ENCODE results near the gene DISC1.

GRCh38 chr1:231656741-231657140, 30.2 kb downstream of the DISC1 start:
- TF ChIP-seq POLR2A (IDR thresholded peaks at IDR 0.05; ENCODE audit: extremely low read depth, insufficient read length) (no peak), CTCF (IDR thresholded peaks at IDR 0.05; ENCODE audit: low read depth, low read length) (no peak), MAX (IDR thresholded peaks at IDR 0.05; ENCODE audit: low read depth, low read length) (no peak)

All from NB4 (cell line).